GM12874 (cell line): ENCODE results near the gene ABCB8.
A peak's percentile ranks its signal among the peaks of the same experiment; 100 is the strongest.

ENCODE experiments used
- TF ChIP-seq, protein P1 (sequence below): IDR thresholded peaks from 2 replicates; pipeline ENCODE4 v1.5.1; 2011; ENCODE audit warnings: low read depth, mild to moderate bottlenecking, control low read depth, low read length, moderate library complexity; ENCODE audit not compliant: insufficient read depth

The ABCB8 gene

GRCh38 chr7:151087245-151088018 lies 59.2 kb downstream of the ABCB8 start:
- TF ChIP-seq, protein P1, sequence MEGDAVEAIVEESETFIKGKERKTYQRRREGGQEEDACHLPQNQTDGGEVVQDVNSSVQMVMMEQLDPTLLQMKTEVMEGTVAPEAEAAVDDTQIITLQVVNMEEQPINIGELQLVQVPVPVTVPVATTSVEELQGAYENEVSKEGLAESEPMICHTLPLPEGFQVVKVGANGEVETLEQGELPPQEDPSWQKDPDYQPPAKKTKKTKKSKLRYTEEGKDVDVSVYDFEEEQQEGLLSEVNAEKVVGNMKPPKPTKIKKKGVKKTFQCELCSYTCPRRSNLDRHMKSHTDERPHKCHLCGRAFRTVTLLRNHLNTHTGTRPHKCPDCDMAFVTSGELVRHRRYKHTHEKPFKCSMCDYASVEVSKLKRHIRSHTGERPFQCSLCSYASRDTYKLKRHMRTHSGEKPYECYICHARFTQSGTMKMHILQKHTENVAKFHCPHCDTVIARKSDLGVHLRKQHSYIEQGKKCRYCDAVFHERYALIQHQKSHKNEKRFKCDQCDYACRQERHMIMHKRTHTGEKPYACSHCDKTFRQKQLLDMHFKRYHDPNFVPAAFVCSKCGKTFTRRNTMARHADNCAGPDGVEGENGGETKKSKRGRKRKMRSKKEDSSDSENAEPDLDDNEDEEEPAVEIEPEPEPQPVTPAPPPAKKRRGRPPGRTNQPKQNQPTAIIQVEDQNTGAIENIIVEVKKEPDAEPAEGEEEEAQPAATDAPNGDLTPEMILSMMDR = peak; percentile 42; the same call in 1 of the 2 replicates

DNA sequence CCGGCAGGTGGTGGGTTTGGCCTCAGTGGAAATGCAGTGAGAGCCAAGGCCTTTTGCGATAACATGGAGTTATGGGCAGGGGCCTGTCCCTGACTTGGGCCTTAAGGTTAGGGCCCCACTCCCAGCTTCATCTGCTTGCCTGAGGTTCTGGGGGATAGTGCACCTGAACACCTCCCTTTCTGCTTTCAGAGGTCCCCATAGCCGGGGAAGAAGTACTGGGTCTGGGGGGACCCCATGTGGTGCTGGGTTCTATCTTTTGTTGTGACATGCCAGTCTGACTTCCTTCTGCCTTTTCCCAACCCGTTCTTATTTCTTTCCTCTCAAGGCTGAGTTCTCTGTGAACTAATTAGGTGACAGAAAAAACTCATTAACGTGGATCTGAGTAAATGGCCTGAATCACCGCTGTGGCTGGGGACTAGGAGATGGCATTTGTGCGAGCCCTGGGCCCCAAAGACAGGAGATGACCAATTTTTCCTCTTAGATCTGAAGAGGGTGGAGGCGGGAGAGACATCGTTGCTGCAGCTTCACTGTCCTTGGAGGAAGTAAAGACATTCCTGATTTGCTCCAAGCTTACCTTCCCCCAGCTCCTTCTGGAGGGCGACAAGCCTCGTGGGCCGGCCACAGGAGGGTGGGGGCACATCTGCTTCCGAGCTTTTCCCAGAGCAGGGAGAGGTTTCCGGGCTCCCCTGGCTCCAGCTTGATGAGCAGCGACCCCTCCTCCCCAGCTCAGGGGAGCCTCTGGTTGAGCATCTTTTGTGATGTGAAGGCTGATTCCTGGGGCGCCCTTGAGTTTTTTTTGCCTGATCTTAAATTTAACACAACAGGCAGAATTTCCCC lies 60.0 kb downstream of the ABCB8 start:
- TF ChIP-seq, protein P1 = no peak

DNA sequence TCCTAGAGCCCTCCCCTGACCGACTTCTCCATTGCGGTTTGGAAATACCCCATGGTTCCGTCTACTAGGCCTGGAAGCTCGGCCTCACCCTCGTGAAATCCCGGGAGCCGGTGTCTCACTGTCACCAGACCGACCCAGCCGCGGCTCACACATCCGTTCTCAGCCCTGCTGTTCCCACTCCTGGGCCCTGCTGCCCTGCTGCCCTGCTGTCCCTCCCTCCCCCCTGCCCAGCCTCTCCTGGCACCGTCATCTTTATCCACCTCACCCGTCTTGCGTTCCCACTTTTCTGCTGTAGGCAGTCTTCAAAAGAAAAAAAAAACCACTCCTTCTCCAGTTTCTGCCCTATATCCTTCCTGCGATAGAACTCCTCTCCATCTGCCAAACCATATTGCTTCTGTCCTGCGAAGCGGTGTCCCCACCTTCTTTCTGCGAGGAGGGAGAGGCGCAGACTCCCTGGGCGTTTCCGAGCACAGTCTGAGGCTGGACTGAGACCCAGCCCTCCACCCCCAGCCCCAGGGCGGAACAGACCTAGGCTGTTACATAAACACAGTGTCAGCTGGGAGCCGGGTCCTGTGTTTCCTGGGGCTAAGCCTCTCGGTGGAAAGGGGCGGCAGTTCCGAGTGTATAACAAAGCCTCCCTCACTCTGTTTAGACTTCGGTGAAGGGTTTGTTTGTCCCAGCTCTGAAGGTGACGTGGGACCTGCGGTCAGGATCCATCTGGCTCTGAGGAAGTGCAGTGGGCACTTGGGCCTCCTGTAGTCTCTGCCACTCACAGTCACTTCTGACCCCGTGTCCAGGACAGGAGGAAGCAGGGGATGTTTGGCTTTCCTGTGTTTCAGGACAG lies 60.8 kb downstream of the ABCB8 start:
- TF ChIP-seq, protein P1 = no peak

- TF ChIP-seq, protein P1 = no peak
These were observed 61.9 kb downstream of the ABCB8 start for GRCh38 chr7:151089893-151090730.

DNA sequence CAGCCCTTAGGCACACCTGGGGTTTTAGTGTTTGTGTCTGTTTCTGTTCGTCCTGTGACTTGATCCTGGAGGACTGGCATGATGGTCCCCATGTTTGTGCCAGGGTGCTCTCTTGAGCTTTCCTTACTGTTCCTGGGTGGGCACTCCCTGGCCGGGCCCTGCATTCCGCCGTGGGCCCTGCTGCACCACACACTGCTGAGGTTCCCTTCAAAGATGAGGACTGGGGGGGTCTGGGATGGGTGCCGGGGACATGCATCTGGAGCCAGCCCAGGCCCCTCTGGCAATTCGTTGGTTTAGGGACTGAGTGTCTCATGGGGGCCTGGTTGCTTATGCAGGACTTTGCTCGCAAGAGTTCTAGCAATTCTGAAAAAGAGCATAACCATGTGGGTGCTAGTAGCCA lies 62.8 kb downstream of the ABCB8 start:
- TF ChIP-seq, protein P1 = no peak

DNA sequence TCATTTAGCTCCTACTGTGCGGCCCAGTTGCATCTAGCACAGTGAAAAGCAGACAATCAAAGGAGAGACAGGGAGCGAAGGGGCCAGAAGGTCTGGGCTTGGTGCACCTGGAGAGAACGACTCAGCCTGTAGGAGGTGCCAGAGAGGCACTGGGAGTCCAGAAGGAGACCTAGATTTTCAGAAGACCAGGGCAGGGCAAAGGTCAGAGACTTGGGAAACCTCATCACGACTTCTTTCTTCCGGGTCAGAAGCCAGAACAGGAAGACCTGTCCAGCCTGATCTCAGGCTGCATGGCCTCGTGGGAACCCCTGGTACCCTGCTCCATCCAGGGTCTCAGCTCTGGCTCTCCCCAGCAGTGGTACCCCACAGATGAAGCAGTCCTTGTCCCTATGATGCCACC lies 63.2 kb downstream of the ABCB8 start:
- TF ChIP-seq, protein P1 = peak; percentile 84
